GM12872 (cell line): ENCODE results near the gene GDI1.

Experiments used
- TF ChIP-seq, protein P1 (sequence below): IDR thresholded peaks from 3 replicates; pipeline ENCODE4 v1.5.1; 2011; ENCODE audit warnings: low read depth, mild to moderate bottlenecking, low read length, moderate library complexity; ENCODE audit not compliant: insufficient read depth

GDI1 gene

DNA sequence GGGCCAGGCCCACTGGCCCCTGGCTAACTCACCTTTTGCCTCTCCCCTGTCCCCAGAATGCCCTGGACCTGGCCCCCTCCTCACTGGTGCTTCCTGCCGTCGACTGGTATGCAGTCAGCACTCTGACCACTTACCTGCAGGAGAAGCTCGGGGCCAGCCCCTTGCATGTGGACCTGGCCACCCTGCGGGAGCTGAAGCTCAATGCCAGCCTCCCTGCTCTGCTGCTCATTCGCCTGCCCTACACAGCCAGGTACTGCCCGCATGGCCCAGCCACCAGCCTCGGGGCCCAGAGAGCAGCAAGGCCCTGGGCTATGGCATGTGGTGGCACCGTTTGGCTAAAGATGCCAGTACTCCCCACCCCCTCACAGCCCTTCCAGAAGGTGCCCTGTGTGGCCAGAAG, 4.7 kb upstream of the GDI1 start:
- TF ChIP-seq, protein P1, sequence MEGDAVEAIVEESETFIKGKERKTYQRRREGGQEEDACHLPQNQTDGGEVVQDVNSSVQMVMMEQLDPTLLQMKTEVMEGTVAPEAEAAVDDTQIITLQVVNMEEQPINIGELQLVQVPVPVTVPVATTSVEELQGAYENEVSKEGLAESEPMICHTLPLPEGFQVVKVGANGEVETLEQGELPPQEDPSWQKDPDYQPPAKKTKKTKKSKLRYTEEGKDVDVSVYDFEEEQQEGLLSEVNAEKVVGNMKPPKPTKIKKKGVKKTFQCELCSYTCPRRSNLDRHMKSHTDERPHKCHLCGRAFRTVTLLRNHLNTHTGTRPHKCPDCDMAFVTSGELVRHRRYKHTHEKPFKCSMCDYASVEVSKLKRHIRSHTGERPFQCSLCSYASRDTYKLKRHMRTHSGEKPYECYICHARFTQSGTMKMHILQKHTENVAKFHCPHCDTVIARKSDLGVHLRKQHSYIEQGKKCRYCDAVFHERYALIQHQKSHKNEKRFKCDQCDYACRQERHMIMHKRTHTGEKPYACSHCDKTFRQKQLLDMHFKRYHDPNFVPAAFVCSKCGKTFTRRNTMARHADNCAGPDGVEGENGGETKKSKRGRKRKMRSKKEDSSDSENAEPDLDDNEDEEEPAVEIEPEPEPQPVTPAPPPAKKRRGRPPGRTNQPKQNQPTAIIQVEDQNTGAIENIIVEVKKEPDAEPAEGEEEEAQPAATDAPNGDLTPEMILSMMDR: no peak

DNA sequence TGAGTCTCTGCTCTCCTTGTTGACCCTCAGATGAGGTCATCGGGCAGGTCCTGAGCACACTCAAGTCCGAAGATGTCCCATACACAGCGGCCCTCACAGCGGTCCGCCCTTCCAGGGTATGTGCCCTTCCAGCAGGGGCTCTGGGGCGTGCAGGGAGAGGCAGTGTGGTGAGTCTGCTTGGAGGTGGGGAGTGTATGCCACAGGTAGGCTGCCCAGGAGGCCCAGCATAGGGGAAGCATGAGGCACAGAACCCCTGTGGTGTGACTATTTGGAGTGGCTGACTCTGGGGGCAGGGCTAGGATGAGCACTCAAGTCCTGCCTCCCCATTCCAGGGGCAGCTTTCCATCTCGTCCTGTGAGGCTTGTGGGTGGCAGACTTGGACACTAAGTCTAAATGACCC, 3.3 kb upstream of the GDI1 start:
- TF ChIP-seq, protein P1: no peak

DNA sequence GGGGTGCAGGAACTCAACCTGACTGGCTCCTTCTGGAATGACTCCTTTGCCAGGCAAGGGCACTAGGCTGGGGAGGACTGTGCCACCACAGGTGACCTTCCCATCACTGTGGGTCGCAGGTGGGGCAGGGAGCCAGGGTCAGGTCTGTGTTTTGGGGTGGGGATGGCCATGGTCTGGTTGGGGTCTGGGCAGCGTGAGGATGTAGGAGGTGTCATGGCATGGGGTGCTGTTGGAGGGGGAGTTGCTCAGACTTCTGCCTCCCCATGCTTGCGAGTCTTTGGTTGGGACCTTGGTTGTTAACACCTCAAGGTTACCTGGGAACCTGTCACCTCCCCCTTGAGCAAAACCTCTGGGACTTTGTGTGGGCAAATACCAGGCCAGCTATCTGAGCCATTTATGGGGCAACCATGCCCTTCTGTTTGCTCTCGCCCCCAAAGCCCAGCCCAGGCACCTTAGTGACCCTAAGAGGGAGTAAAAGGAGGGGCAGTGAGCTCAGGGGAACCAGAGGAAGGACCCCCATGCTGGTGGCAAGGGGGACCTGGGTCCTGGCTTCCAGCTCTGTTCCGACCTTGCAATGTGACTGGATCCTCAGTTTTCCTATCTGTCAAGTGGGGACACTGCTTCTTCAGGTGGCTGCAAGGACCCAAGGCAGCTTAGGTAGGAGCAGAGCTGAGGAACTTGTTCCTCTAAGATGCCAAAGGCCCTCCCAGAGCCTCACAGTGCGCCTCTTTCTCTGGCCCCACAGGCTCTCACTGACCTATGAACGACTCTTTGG, 2.4 kb upstream of the GDI1 start:
- TF ChIP-seq, protein P1: no peak

DNA sequence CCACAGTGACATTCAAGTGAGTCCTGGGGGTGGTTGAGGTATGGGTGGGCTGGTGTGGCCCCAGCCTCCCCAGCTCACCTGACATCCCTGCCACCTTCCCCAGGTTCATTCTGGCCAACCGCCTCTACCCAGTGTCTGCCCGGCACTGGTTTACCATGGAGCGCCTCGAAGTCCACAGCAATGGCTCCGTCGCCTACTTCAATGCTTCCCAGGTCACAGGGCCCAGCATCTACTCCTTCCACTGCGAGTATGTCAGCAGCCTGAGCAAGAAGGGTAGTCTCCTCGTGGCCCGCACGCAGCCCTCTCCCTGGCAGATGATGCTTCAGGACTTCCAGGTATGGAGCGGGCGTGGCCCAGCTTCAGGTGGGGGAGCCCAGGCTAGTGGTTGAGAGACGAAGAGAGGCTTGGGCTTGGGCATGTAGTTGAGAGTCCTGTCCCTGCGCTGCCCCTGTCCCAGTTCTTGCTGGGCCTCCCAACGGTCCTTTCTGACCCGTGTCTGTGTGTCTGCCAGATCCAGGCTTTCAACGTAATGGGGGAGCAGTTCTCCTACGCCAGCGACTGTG, 1.7 kb upstream of the GDI1 start:
- TF ChIP-seq, protein P1: no peak

DNA sequence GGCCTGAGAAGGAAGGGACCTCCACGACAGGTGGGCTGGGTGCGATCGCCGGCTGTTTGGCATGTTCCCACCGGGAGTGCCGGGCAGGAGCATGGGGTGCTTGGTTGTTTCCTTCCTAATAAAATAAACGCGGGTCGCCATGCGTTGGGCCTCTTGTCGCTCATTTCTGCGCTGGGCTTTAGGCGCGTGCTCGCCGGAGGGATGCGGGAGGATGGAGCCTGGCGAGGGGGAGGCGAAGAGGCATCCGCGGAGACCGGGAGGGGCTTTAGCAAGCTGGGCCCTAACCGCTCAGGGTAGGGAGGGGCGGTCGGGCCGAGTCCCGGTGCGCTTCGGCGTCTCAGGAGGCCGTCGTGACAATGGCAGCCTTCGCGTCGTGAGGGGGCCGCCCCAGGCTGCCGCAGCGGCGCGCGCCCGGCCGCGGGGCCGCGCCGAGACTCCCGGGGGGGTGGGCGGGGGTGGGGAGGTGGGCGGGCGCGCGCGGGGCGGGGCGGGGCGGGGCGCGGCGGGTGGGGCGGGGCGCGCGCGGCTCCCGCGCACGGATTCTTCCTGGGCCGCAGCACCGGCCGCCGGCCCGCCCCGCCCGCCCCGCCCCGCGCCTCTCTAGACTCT, 476 bp upstream of the GDI1 start:
- TF ChIP-seq, protein P1: no peak

DNA sequence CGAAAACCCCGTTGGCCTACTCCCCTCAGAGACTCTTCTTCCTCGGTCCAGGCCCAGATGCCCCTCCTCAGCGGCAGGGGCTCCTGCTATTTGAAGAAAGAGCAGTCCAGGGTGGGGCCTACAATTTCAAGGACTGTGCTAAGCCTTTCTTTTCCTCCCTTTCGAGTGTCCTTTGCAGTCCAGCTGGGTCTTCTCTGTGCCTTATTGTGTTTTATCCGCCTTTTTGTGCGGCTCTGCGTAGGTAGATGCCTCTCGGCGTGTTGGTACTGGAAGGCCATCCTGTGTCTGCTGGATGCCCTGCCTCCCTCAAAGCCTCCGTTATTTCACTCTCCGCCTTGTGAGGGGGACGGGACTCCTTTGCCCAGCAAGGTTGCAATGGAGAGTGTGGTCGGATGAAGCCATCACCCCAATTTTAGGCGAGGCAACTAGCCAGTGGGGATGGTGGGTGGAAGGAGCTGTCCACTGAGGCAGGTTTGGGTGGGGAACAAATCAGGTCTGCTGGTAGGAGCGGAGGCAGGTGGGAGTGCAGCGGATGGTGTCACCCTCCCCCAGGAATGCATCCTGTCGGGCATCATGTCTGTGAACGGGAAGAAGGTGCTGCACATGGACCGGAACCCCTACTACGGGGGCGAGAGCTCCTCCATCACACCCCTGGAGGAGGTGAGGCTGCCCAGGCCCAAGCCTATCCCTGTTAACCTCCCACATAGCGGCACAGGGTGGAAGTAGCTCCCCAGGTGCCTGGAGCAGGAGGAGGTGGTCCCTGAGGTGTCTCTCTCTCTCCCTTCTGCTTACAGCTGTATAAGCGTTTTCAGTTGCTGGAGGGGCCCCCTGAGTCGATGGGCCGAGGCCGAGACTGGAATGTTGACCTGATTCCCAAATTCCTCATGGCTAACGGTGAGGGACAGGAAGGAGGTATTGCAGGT, 1.3 kb downstream of the GDI1 start:
- TF ChIP-seq, protein P1: no peak

DNA sequence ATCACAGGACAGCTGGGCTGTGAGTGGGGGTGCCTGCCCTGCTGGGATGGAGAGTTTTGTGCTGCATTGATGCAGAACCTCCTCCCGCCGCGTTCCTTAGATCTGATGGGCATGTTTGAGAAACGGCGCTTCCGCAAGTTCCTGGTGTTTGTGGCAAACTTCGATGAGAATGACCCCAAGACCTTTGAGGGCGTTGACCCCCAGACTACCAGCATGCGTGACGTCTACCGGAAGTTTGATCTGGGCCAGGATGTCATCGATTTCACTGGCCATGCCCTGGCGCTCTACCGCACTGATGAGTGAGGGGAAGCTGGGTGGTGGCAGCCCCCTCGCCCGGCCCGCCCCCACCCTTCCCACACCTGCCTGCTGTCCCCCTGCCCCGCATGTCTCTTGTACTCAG, 2.9 kb downstream of the GDI1 start:
- TF ChIP-seq, protein P1: no peak
